Immature natural killer cell (primary cell): Measurements from ENCODE around the gene DLX5. TPM values are rescaled to one million over a fixed set of nuclear protein-coding genes. Genes with fewer than 3 reads are reported as not detected.

Experiments
- DNase-seq, 3 donors: peaks; one replicate each; pipeline ENCODE4 v3.0.0; 2022; ENCODE audit warnings: mixed read lengths in 1 of 3
- H3K27ac Mint-ChIP-seq, 6 donors: one replicate each; pipeline ENCODE4 v1.8.0; 2020; ENCODE audit warnings: mixed read lengths in 6 of 6, mild to moderate bottlenecking in 5 of 6, inconsistent platforms in 4 of 6, moderate library complexity in 3 of 6
- H3K27me3 Mint-ChIP-seq, 3 donors: one replicate each; pipeline ENCODE4 v1.8.0; 2020 to 2021; ENCODE audit warnings: low read depth in 3 of 3, mild to moderate bottlenecking in 3 of 3, mixed read lengths in 3 of 3, moderate library complexity in 3 of 3, inconsistent platforms in 1 of 3
- H3K36me3 Mint-ChIP-seq, 3 donors: one replicate each; pipeline ENCODE4 v1.8.0; 2020; ENCODE audit warnings: mixed read lengths in 3 of 3, inconsistent platforms in 2 of 3, mild to moderate bottlenecking in 2 of 3
- H3K4me1 Mint-ChIP-seq, 2 donors: one replicate each; pipeline ENCODE4 v1.8.0; 2020; ENCODE audit warnings: inconsistent platforms in 2 of 2, mild to moderate bottlenecking in 2 of 2, mixed read lengths in 2 of 2, moderate library complexity in 1 of 2
- H3K4me3 Mint-ChIP-seq, 5 donors: one replicate each; pipeline ENCODE4 v1.8.0; 2020; ENCODE audit warnings: mild to moderate bottlenecking in 5 of 5, mixed read lengths in 5 of 5, inconsistent platforms in 3 of 5, moderate library complexity in 3 of 5
- H3K9me3 Mint-ChIP-seq, 6 donors: one replicate each; pipeline ENCODE4 v1.8.0; 2020; ENCODE audit warnings: mild to moderate bottlenecking in 6 of 6, mixed read lengths in 6 of 6, inconsistent platforms in 4 of 6, moderate library complexity in 3 of 6
- polyA plus RNA-seq, 3 donors: library from polyadenylated mRNA; unstranded; fragments of 300-500 nt; fragmentation: Illumina TruSeq; gene quantifications; one replicate each; pipeline ENCODE4 v1.2.3, GENCODE V29; 2021

DLX5 gene
- polyA plus RNA-seq, 3 donors from 2014 or later, result not detected

DNA sequence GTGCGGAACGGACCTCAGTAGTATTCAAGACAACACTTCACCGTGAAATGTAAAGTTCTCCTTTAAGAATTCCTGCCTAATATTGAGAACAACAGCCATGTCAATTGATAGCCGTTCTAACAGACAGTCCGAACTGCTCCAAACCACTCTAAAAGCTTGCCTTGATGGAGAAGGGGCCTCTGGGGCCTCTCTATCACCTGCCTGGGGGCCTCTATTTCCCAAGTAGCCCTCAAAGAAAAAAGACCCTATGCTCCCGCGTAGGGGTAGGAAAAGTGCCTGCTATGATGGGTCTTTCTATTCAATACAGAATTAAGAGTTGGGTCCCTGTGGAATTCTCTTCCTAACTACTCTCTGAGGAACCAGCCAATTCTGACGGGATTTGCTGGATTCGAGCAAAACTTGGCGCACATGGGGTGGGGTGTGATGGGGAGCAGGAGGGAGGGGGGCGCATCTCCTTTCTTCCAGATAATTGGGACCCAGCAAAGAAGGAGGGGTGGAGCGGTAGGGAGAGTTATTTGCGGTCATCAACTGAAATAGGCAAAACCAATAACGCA is 27.6 kb downstream of the DLX5 start:
- Mint-ChIP-seq H3K9me3 (peaks cover 0 to 45% (median 11%) of the 10 kb centered on the region in 6 donors), H3K27ac (no peak overlapping the region), H3K27me3 (peaks cover 46 to 80% (median 48%) of the 10 kb centered on the region in 3 donors), H3K4me1 (no peaks in the 10 kb centered on the region), H3K4me3 (no peak overlapping the region), H3K36me3 (peaks cover 0 to 4% (median 0%) of the 10 kb centered on the region in 3 donors)
- DNase-seq, result no peak

- peaks cover 0 to 49% (median 13%) of the 10 kb centered on the region in 6 donors for H3K9me3 Mint-ChIP-seq
- H3K27me3 Mint-ChIP-seq, result peaks cover 42 to 79% (median 50%) of the 10 kb centered on the region in 3 donors
- H3K4me1 Mint-ChIP-seq, result no peaks in the 10 kb centered on the region
- H3K27ac Mint-ChIP-seq, result no peak overlapping the region
- no peak overlapping the region for H3K4me3 Mint-ChIP-seq
- H3K36me3 Mint-ChIP-seq, result peaks cover 0 to 7% (median 0%) of the 10 kb centered on the region in 3 donors
- no peak for DNase-seq
Observed at GRCh38 chr7:96996111-96996957, 28.3 kb downstream of the DLX5 start.

DNA sequence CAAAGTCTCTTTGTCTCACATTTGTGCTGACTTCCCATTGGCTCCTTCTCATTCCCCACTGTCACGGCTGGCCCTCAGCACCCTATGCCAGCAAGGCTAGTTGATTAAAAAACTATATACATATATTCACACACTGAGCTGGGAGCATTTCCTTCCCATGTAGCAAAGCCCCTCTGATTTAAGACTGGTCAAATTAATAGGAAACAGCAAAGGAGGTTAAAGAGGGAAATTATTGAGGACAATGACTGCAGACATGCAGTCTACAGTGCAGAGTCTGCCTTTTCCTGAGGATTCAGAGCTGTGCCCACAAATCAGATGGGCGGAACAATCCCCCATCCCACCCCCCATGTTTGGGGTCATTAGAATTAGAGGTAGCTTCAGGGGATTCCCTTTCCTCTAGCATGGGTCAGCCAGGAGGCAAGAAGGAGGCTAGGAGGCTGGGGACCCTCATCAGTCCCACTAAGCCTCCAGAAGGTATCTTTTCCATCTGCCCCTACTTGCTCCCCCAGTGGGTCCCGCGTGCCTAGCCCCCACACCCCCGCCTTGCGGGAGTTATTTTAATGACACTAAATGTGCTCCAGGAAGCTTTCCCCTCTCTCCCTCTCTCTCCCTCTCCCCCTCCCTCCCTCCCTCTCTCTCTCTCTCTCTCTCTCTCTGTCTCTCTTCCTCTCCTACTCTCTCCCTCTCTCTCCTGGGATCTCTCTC is 29.1 kb downstream of the DLX5 start:
- no peak overlapping the region for H3K27ac Mint-ChIP-seq
- no peak for DNase-seq

GRCh38 chr7:96993980-96994379 is 30.7 kb downstream of the DLX5 start:
- Mint-ChIP-seq H3K4me1 (no peaks in the 10 kb centered on the region), H3K36me3 (peaks cover 0 to 7% (median 0%) of the 10 kb centered on the region in 3 donors), H3K4me3 (no peak overlapping the region), H3K27ac (no peak overlapping the region), H3K27me3 (peaks cover 26 to 71% (median 54%) of the 10 kb centered on the region in 3 donors), H3K9me3 (peaks cover 0 to 30% (median 13%) of the 10 kb centered on the region in 6 donors)
- no peak for DNase-seq

More for the DNA sequence above, 29.1 kb downstream of the DLX5 start:
- Mint-ChIP-seq H3K4me1 (no peaks in the 10 kb centered on the region), H3K4me3 (no peak overlapping the region), H3K9me3 (peaks cover 0 to 42% (median 13%) of the 10 kb centered on the region in 6 donors), H3K36me3 (peaks cover 0 to 7% (median 0%) of the 10 kb centered on the region in 3 donors), H3K27me3 (peaks cover 37 to 77% (median 50%) of the 10 kb centered on the region in 3 donors)

GRCh38 chr7:96993094-96993865 is 31.4 kb downstream of the DLX5 start:
- H3K27ac Mint-ChIP-seq, result no peak overlapping the region
- peaks cover 0 to 7% (median 0%) of the 10 kb centered on the region in 3 donors for H3K36me3 Mint-ChIP-seq
- H3K27me3 Mint-ChIP-seq, result peaks cover 28 to 69% (median 54%) of the 10 kb centered on the region in 3 donors
- H3K4me1 Mint-ChIP-seq, result no peaks in the 10 kb centered on the region
- no peak for DNase-seq
- peak overlapping the region in 1 of 5 donors; percentile 9 for H3K4me3 Mint-ChIP-seq
- H3K9me3 Mint-ChIP-seq, result peaks cover 0 to 28% (median 13%) of the 10 kb centered on the region in 6 donors

- Mint-ChIP-seq H3K36me3 (peaks cover 0 to 7% (median 0%) of the 10 kb centered on the region in 3 donors), H3K9me3 (peaks cover 1 to 28% (median 13%) of the 10 kb centered on the region in 6 donors), H3K27me3 (peaks cover 29 to 68% (median 52%) of the 10 kb centered on the region in 3 donors), H3K4me1 (no peaks in the 10 kb centered on the region), H3K27ac (no peak overlapping the region), H3K4me3 (peak overlapping the region in 1 of 5 donors; percentile 9)
- DNase-seq, result no peak
Observed at GRCh38 chr7:96992192-96993005, 32.2 kb downstream of the DLX5 start.

DNA sequence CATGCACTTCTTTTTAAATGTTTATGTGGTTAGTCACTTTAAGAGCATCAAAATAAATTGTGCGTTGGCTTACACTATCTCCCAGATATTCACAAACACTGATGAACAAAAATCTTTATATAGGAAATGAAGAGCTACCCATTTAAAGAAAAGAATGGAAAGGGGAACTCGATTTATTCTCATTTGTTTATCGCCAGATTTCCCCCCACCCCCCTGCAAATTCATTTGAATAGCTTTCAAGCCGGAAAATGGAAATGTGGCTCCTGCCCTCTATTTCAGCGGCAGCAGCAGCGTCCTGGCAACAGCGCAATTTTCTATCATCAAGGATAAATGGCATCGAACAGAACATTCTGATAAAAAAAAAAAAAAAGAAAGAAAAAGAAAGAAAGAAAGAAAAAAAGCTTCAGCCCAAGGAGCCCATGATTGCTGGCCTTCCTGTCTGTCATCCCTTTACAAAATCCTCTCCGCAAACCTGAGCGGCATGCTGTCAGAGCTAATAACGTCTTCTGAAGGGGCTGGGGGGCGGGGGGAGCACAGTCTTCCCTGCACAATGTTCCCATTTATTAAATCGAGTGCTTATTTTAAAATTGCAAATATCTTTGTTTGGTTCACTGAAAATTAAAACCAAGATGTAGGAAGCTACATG is 33.0 kb downstream of the DLX5 start:
- no peak overlapping the region for H3K4me3 Mint-ChIP-seq
- H3K4me1 Mint-ChIP-seq, result no peaks in the 10 kb centered on the region
- peaks cover 1 to 28% (median 13%) of the 10 kb centered on the region in 6 donors for H3K9me3 Mint-ChIP-seq
- DNase-seq, result no peak
- no peak overlapping the region for H3K27ac Mint-ChIP-seq
- H3K27me3 Mint-ChIP-seq, result peaks cover 30 to 67% (median 50%) of the 10 kb centered on the region in 3 donors
- H3K36me3 Mint-ChIP-seq, result peaks cover 0 to 4% (median 0%) of the 10 kb centered on the region in 3 donors

GRCh38 chr7:96989859-96990317 is 34.7 kb downstream of the DLX5 start:
- peaks cover 0 to 4% (median 0%) of the 10 kb centered on the region in 3 donors for H3K36me3 Mint-ChIP-seq
- no peak overlapping the region for H3K27ac Mint-ChIP-seq
- no peaks in the 10 kb centered on the region for H3K4me1 Mint-ChIP-seq
- H3K4me3 Mint-ChIP-seq, result no peak overlapping the region
- peaks cover 1 to 28% (median 10%) of the 10 kb centered on the region in 6 donors for H3K9me3 Mint-ChIP-seq
- H3K27me3 Mint-ChIP-seq, result peaks cover 26 to 58% (median 39%) of the 10 kb centered on the region in 3 donors
- no peak for DNase-seq

GRCh38 chr7:96989241-96989858 is 35.3 kb downstream of the DLX5 start:
- Mint-ChIP-seq H3K27me3 (peaks cover 21 to 57% (median 39%) of the 10 kb centered on the region in 3 donors), H3K9me3 (peaks cover 1 to 24% (median 7%) of the 10 kb centered on the region in 6 donors)

DNA sequence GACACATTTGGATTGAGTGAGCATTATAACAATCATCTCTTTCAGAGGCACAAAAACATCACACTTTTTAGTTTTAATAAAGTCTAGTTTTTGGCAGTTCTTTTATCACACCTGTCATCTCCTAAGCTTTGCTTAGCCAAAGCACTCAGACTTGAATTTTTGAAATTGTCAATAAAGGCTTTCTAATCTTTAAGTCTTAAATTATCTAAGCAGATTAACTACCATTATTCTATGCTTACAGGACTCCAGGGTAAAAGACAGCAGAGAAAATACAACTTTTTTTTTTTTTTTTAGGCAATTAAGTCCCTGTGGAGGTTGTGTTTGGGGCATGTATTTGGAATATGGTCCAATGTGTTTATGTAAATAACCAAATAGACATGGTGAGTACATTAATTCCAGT is 36.9 kb downstream of the DLX5 start:
- no peak for DNase-seq
- H3K4me1 Mint-ChIP-seq, result no peaks in the 10 kb centered on the region
- H3K27ac Mint-ChIP-seq, result no peak overlapping the region
- H3K9me3 Mint-ChIP-seq, result peaks cover 0 to 8% (median 3%) of the 10 kb centered on the region in 6 donors
- H3K4me3 Mint-ChIP-seq, result no peak overlapping the region
- H3K36me3 Mint-ChIP-seq, result peaks cover 0 to 4% (median 0%) of the 10 kb centered on the region in 3 donors
- peaks cover 19 to 45% (median 25%) of the 10 kb centered on the region in 3 donors for H3K27me3 Mint-ChIP-seq

More at GRCh38 chr7:96989241-96989858, 35.3 kb downstream of the DLX5 start:
- Mint-ChIP-seq H3K4me1 (no peaks in the 10 kb centered on the region), H3K4me3 (no peak overlapping the region), H3K27ac (no peak overlapping the region), H3K36me3 (peaks cover 0 to 4% (median 0%) of the 10 kb centered on the region in 3 donors)
- DNase-seq, result no peak

DNA sequence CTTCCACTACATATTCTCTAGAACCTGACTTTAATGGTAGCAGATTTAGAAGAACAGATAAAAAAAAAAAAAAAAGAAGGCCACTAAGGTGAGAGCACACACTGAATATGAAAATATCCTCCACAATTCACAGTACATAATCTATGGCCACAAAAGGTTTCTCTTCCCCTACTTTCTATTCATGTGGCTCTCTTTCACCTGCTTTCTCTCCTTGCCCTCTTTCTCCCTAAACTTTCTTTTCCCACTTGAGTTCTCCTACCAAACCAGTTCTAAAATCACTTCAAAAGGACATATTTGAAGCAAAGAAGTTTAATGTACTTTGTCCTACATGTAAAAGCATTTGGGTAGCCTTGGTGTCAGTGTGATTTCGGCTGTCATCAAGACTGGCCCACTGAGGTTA is 37.7 kb downstream of the DLX5 start:
- H3K9me3 Mint-ChIP-seq, result peaks cover 0 to 5% (median 2%) of the 10 kb centered on the region in 6 donors
- no peak overlapping the region for H3K27ac Mint-ChIP-seq
- H3K4me3 Mint-ChIP-seq, result no peak overlapping the region
- no peak for DNase-seq
- peaks cover 13 to 37% (median 18%) of the 10 kb centered on the region in 3 donors for H3K27me3 Mint-ChIP-seq
- no peaks in the 10 kb centered on the region for H3K4me1 Mint-ChIP-seq
- peaks cover 0 to 1% (median 0%) of the 10 kb centered on the region in 3 donors for H3K36me3 Mint-ChIP-seq
